ENCODE data around the gene ME3. TPM values are rescaled to one million over a fixed set of nuclear protein-coding genes. Genes with fewer than 3 reads are reported as not detected.

ME3 gene
- total RNA-seq: 3.0 and 5.7 TPM in 2 replicates

GRCh38 chr11:86672007-86672621, at the start of gene ME3:
TSS of gene ME3 (minus strand) at chr11:86672616.

Other genes starting within 250 kb of the ME3 start
- 34.8 and 65.4 TPM in 2 replicates for gene PRSS23, start 127.9 kb upstream of the ME3 start, total RNA-seq